Naive thymus-derived CD4-positive, alpha-beta T cell (primary cell): Measurements from ENCODE around the gene CLCC1. TPM values are rescaled to one million over a fixed set of nuclear protein-coding genes. Genes with fewer than 3 reads are reported as not detected.
"Not testable (repeated sequence)": the region's sequence is repeated elsewhere in the genome, so short reads cannot be mapped to it uniquely, and the experiment has no call there.

ENCODE experiments used
- ATAC-seq: fragments of 150-1000 bp; cut with Tn5 transposase; 2 replicates; pipeline ENCODE4 v1.10.0; 2021; ENCODE audit warnings: mild to moderate bottlenecking, moderate library complexity
- CTCF ChIA-PET: fragments of 350-600 bp; sonication (Branson Sonifier 250); formaldehyde crosslinking; loops from one replicate; lab custom pipeline; 2021; ENCODE audit warnings: antibody characterized with exemption; lab: Charles Lee
- POLR2A ChIA-PET: fragments of 350-600 bp; sonication (Branson Sonifier 250); formaldehyde crosslinking; loops from one replicate; lab custom pipeline; 2021; ENCODE audit warnings: antibody characterized with exemption, inconsistent platforms; lab: Charles Lee
- DNase-seq, 9 donors: peaks; one replicate each; pipeline versions ENCODE4 v3.0.0 to v3.0.0-alpha.2; 2020 to 2022; ENCODE audit warnings: mixed read lengths in 1 of 9
- H3K27ac ChIP-seq: one replicate; pipeline ENCODE4 v1.7.0; 2013; ENCODE audit warnings: mild to moderate bottlenecking, low read depth, low read length, moderate library complexity
- H3K27me3 ChIP-seq, 2 donors: one replicate each; pipeline ENCODE4 v1.7.0; 2013; ENCODE audit warnings: low read length in 2 of 2, mild to moderate bottlenecking in 2 of 2, moderate library complexity in 2 of 2; ENCODE audit not compliant: control insufficient read depth in 2 of 2, insufficient read depth in 2 of 2
- H3K36me3 ChIP-seq, 3 experiments: 1 replicate in 2 of 3; 2 replicates in 1 of 3; pipeline ENCODE4 v1.7.0; 2013; ENCODE audit warnings: low read length in 3 of 3, mild to moderate bottlenecking in 3 of 3, moderate library complexity in 1 of 3; ENCODE audit not compliant: insufficient read depth in 3 of 3, control insufficient read depth in 2 of 3
- H3K4me1 ChIP-seq, 2 donors: one replicate each; pipeline ENCODE4 v1.7.0; 2013; ENCODE audit warnings: low read length in 2 of 2, mild to moderate bottlenecking in 2 of 2, moderate library complexity in 1 of 2; ENCODE audit not compliant: control insufficient read depth in 2 of 2, insufficient read depth in 2 of 2
- H3K4me3 ChIP-seq: 2 replicates; pipeline ENCODE4 v1.7.0; 2013; ENCODE audit warnings: mild to moderate bottlenecking, low read length
- H3K9me3 ChIP-seq, 3 experiments: 1 replicate in 2 of 3; 2 replicates in 1 of 3; pipeline ENCODE4 v1.7.0; 2013; ENCODE audit warnings: low read length in 3 of 3; ENCODE audit not compliant: control insufficient read depth in 2 of 3
- H3K27ac Mint-ChIP-seq, 9 donors: one replicate each; pipeline ENCODE4 v1.8.0; 2020 to 2022; ENCODE audit warnings: mixed read lengths in 9 of 9, mild to moderate bottlenecking in 8 of 9, moderate library complexity in 5 of 9, inconsistent platforms in 2 of 9
- H3K27me3 Mint-ChIP-seq, 5 donors: one replicate each; pipeline ENCODE4 v1.8.0; 2021 to 2022; ENCODE audit warnings: mixed read lengths in 5 of 5, mild to moderate bottlenecking in 1 of 5
- H3K36me3 Mint-ChIP-seq, 5 donors: one replicate each; pipeline ENCODE4 v1.8.0; 2020 to 2022; ENCODE audit warnings: mixed read lengths in 5 of 5, mild to moderate bottlenecking in 3 of 5, inconsistent platforms in 1 of 5
- H3K4me1 Mint-ChIP-seq, 7 donors: one replicate each; pipeline ENCODE4 v1.8.0; 2020 to 2022; ENCODE audit warnings: mixed read lengths in 7 of 7, mild to moderate bottlenecking in 3 of 7, inconsistent platforms in 1 of 7
- H3K4me3 Mint-ChIP-seq, 10 donors: one replicate each; pipeline ENCODE4 v1.8.0; 2020 to 2022; ENCODE audit warnings: mild to moderate bottlenecking in 10 of 10, mixed read lengths in 10 of 10, moderate library complexity in 6 of 10, inconsistent platforms in 2 of 10
- H3K9me3 Mint-ChIP-seq, 11 donors: one replicate each; pipeline ENCODE4 v1.8.0; 2020 to 2022; ENCODE audit warnings: mixed read lengths in 11 of 11, mild to moderate bottlenecking in 4 of 11, inconsistent platforms in 1 of 11, moderate library complexity in 1 of 11
- intact Hi-C, 2 donors: fragments of 100-400 bp; cut with micrococcal nuclease; formaldehyde crosslinking; loops; one replicate each; pipeline ENCODE4 v1.15.1; 2023
- polyA plus RNA-seq, 2 donors: library from polyadenylated mRNA; unstranded; fragments of 300-500 nt; fragmentation: Illumina TruSeq; gene quantifications; one replicate each; pipeline ENCODE4 v1.2.3, GENCODE V29; 2021
- total RNA-seq, 6 experiments: library from RNA in 5 of 6; stranded (reverse) in 5 of 6; gene quantifications; 1 replicate in 5 of 6; 2 replicates in 1 of 6; pipeline ENCODE4 v1.2.3 and lab custom pipeline; 2021 to 2026

Gene CLCC1
- total and polyA plus RNA-seq, 7 experiments from 2014 or later, result 13.9 to 34.6 (median 19.4) TPM

GRCh38 chr1:108947871-108948525, 15.3 kb downstream of the CLCC1 start:
- H3K4me1 ChIP-seq, result no peaks in the 10 kb centered on the region
- no peaks in the 10 kb centered on the region for H3K27me3 Mint-ChIP-seq
- intact Hi-C loops, result no loop called here
- CTCF ChIA-PET, result no interaction called here
- H3K36me3 ChIP-seq, result peaks cover 0 to 27% (median 7%) of the 10 kb centered on the region in 3 experiments
- ATAC-seq (no peak), DNase-seq (no peak)
- H3K9me3 ChIP-seq, result no peaks in the 10 kb centered on the region
- H3K27ac Mint-ChIP-seq, result peak overlapping the region in 1 of 9 donors; percentile 43
- H3K4me3 ChIP-seq, result no peak overlapping the region
- H3K4me1 Mint-ChIP-seq, result peaks cover 4 to 26% (median 18%) of the 10 kb centered on the region in 7 donors
- no peaks in the 10 kb centered on the region for H3K9me3 Mint-ChIP-seq
- POLR2A ChIA-PET, result interaction anchor here (1.2 kb wide), 1 partner anchor 9 kb away, joined by 3 read pairs; no protein-coding TSS in a partner anchor
- peaks cover 4 to 26% (median 13%) of the 10 kb centered on the region in 5 donors for H3K36me3 Mint-ChIP-seq
- H3K4me3 Mint-ChIP-seq, result no peak overlapping the region
- no peak overlapping the region for H3K27ac ChIP-seq
- H3K27me3 ChIP-seq, result no peaks in the 10 kb centered on the region

GRCh38 chr1:108936170-108936569, 27.1 kb downstream of the CLCC1 start:
- Mint-ChIP-seq H3K9me3 (no peaks in the 10 kb centered on the region), H3K4me3 (no peak overlapping the region), H3K4me1 (no peaks in the 10 kb centered on the region), H3K36me3 (peaks cover 4 to 47% (median 31%) of the 10 kb centered on the region in 5 donors), H3K27me3 (no peaks in the 10 kb centered on the region), H3K27ac (peak overlapping the region in 1 of 9 donors; percentile 4)
- ATAC-seq (no peak), DNase-seq (no peak)
- intact Hi-C loops, result loop anchor here in 1 of 2 donors (2.0 kb wide), 1 partner anchor 21 kb away; no protein-coding TSS in a partner anchor
- Histone ChIP-seq H3K36me3 (peaks cover 0 to 56% (median 16%) of the 10 kb centered on the region in 3 experiments), H3K4me1 (no peaks in the 10 kb centered on the region), H3K4me3 (no peak overlapping the region), H3K9me3 (no peaks in the 10 kb centered on the region), H3K27me3 (no peaks in the 10 kb centered on the region), H3K27ac (no peak overlapping the region)
- ChIA-PET CTCF (no interaction called here), POLR2A (no interaction called here)

- H3K9me3 ChIP-seq, result no peaks in the 10 kb centered on the region
- CTCF ChIA-PET, result no interaction called here
- POLR2A ChIA-PET, result no interaction called here
Observed at GRCh38 chr1:108933944-108934343, 29.3 kb downstream of the CLCC1 start.

GRCh38 chr1:108927565-108927964, 35.7 kb downstream of the CLCC1 start:
- CTCF ChIA-PET, H3K4me1 Mint-ChIP-seq, H3K4me1 ChIP-seq, POLR2A ChIA-PET, H3K27me3 Mint-ChIP-seq, H3K9me3 Mint-ChIP-seq, H3K27ac ChIP-seq, H3K9me3 ChIP-seq, DNase-seq, intact Hi-C loops, H3K4me3 ChIP-seq, H3K4me3 Mint-ChIP-seq, ATAC-seq, H3K27me3 ChIP-seq: not testable (repeated sequence)
- Mint-ChIP-seq H3K27ac (peak overlapping the region in 1 of 9 donors; percentile 37), H3K36me3 (peaks cover 10 to 33% (median 21%) of the 10 kb centered on the region in 5 donors)
- peaks cover 0 to 53% (median 3%) of the 10 kb centered on the region in 3 experiments for H3K36me3 ChIP-seq

More at GRCh38 chr1:108933944-108934343, 29.3 kb downstream of the CLCC1 start:
- DNase-seq (no peak), ATAC-seq (no peak)
- intact Hi-C loops, result no loop called here
- no peaks in the 10 kb centered on the region for H3K4me1 Mint-ChIP-seq
- no peaks in the 10 kb centered on the region for H3K4me1 ChIP-seq
- no peak overlapping the region for H3K27ac Mint-ChIP-seq
- H3K36me3 Mint-ChIP-seq, result peaks cover 11 to 60% (median 43%) of the 10 kb centered on the region in 5 donors
- H3K27me3 Mint-ChIP-seq, result no peaks in the 10 kb centered on the region
- H3K4me3 ChIP-seq, result no peak overlapping the region
- no peak overlapping the region for H3K27ac ChIP-seq
- H3K9me3 Mint-ChIP-seq, result no peaks in the 10 kb centered on the region
- H3K36me3 ChIP-seq, result peaks cover 0 to 67% (median 16%) of the 10 kb centered on the region in 3 experiments
- H3K4me3 Mint-ChIP-seq, result no peak overlapping the region
- H3K27me3 ChIP-seq, result no peaks in the 10 kb centered on the region

DNA sequence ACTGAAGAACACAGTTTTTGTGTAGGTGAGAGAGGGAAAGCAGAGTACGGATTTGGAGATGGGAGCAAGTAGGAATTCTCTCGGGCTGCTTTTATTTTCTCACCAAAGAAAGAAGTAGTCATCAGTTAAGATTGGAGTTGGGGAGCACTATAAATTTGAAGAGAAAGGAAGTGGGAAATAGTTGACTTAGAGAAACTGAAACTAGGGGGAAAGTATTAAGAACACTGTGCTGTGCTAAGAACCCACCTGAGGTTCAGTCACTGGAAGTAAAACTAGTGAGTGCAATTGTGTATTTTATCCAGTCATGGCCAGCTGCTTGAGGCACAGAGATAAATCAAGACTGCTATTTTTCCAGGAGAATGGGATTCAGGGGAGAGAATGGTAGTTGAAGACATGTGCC, 37.4 kb downstream of the CLCC1 start:
- H3K4me3 ChIP-seq, result no peak overlapping the region
- intact Hi-C loops, result no loop called here
- Mint-ChIP-seq H3K27me3 (no peaks in the 10 kb centered on the region), H3K36me3 (peaks cover 10 to 24% (median 19%) of the 10 kb centered on the region in 5 donors), H3K4me1 (no peaks in the 10 kb centered on the region), H3K4me3 (no peak overlapping the region), H3K27ac (no peak overlapping the region), H3K9me3 (no peaks in the 10 kb centered on the region)
- H3K27ac ChIP-seq, result no peak overlapping the region
- H3K9me3 ChIP-seq, result no peaks in the 10 kb centered on the region
- peaks cover 0 to 41% (median 3%) of the 10 kb centered on the region in 3 experiments for H3K36me3 ChIP-seq
- no peak for DNase-seq
- no peaks in the 10 kb centered on the region for H3K27me3 ChIP-seq
- ChIA-PET CTCF (interaction anchor here (0.6 kb wide), 1 partner anchor 14 kb away, joined by 3 read pairs; no protein-coding TSS in a partner anchor), POLR2A (no interaction called here)
- no peak for ATAC-seq
- no peaks in the 10 kb centered on the region for H3K4me1 ChIP-seq

- DNase-seq (no peak), ATAC-seq (no peak)
- no peaks in the 10 kb centered on the region for H3K36me3 ChIP-seq
- ChIA-PET POLR2A (no interaction called here), CTCF (interaction anchor here (0.7 to 1.1 kb wide), 2 partner anchors 12 to 405 kb away, joined by 3 to 4 read pairs; no protein-coding TSS in a partner anchor)
- H3K4me1 ChIP-seq, result no peaks in the 10 kb centered on the region
- H3K27me3 ChIP-seq, result no peaks in the 10 kb centered on the region
- no peaks in the 10 kb centered on the region for H3K4me1 Mint-ChIP-seq
- no peaks in the 10 kb centered on the region for H3K9me3 Mint-ChIP-seq
- H3K27ac ChIP-seq, result no peak overlapping the region
- H3K9me3 ChIP-seq, result no peaks in the 10 kb centered on the region
- no peak overlapping the region for H3K4me3 ChIP-seq
- H3K27ac Mint-ChIP-seq, result no peak overlapping the region
- H3K27me3 Mint-ChIP-seq, result no peaks in the 10 kb centered on the region
- peaks cover 0 to 10% (median 0%) of the 10 kb centered on the region in 5 donors for H3K36me3 Mint-ChIP-seq
- intact Hi-C loops, result no loop called here
- H3K4me3 Mint-ChIP-seq, result no peak overlapping the region
Observed at GRCh38 chr1:108916788-108917187, 46.5 kb downstream of the CLCC1 start.
